Stimulated activated CD4-positive, alpha-beta T cell treated with anti-CD3 and anti-CD28 coated beads, TNF-alpha, amount 100 ng/mL, for 24 hours (primary cell): ENCODE data around the gene STXBP1.
A peak's percentile ranks its signal among the peaks of the same experiment; 100 is the strongest.

Experiments used
- DNase-seq, 3 experiments: peaks; one replicate each; pipeline ENCODE4 v3.0.0-alpha.2; 2020; ENCODE audit warnings: low read depth in 3 of 3

Gene STXBP1

DNA sequence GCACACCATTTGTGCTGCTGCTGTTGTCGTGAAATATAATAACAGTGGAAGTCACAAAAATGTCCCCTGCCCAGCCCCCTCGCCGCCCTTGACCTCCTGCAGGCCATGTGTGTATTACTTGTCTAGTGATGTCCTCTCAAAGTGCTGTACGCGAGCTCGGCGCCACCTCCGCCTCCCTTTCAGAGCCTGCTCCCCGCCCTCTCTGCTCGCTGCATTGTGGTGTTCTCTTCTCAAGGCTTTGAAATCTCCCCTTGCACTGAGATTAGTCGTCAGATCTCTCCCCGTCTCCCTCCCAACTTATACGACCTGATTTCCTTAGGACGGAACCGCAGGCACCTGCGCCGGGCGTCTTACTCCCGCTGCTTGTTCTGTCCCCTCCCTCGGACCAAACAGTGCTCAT, 80.0 kb downstream of the STXBP1 start:
- no peak for DNase-seq

GRCh38 chr9:127693143-127693542, 81.1 kb downstream of the STXBP1 start:
- DNase-seq = no peak

GRCh38 chr9:127693697-127694096, 81.6 kb downstream of the STXBP1 start:
- DNase-seq = no peak

DNA sequence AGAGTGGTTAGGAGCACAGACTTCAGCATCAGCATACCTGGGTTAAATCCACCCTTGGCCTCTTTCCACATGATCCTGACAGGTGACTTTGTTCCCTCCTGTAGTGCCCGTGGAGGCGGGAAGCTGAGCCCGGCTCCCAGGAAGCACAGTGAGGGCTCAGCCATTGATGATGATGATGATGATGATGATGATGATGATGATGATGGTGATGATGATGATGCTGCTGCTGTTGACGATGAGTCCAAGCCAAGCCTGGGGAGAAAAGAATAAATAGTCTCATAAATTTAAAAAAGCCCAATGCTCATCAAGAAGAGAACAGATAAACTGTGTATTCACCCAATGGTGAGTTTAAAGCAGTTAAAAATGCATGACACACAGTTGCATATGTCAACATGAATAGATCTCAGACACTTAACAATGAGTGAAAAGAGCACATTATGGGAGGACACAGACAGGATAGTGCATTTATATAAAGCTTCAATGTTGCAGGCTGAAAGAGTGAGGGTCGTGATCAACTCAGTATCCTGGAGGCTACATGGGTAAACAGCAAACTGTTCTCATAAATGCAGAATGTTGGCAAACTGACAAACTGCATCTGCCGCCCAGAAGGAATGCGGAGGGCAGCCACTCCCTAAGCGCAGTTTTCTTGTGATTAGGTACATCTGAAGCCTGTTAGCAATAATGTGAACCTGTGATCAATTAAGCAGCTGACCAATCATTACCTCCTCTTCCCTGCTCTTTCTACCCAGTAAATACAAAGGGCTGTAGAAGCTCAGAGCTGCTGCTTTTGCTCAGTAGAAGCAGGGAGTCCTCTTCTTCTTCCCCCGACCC, 83.0 kb downstream of the STXBP1 start:
- no peak for DNase-seq

- no peak for DNase-seq
Observed at GRCh38 chr9:127697575-127697974, 85.5 kb downstream of the STXBP1 start.

DNA sequence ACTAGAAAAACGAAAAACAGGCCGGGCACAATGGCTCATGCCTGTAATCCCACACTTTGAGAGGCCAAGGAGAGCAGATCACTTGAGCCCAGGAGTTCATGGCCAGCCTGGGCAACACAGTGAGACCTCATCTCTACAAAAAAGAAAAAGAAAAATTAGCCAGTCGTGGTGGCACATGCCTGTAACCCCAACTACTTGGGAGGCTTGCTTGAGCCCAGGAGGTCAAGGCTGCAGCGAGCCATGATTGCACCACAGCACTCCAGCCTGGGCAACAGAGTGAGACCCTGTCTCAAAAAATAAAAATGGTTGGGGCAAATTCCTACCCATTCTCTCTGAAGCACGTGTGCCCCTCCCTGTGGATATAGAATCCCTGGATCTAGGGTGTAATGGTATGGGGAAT, 86.3 kb downstream of the STXBP1 start:
- no peak for DNase-seq

DNA sequence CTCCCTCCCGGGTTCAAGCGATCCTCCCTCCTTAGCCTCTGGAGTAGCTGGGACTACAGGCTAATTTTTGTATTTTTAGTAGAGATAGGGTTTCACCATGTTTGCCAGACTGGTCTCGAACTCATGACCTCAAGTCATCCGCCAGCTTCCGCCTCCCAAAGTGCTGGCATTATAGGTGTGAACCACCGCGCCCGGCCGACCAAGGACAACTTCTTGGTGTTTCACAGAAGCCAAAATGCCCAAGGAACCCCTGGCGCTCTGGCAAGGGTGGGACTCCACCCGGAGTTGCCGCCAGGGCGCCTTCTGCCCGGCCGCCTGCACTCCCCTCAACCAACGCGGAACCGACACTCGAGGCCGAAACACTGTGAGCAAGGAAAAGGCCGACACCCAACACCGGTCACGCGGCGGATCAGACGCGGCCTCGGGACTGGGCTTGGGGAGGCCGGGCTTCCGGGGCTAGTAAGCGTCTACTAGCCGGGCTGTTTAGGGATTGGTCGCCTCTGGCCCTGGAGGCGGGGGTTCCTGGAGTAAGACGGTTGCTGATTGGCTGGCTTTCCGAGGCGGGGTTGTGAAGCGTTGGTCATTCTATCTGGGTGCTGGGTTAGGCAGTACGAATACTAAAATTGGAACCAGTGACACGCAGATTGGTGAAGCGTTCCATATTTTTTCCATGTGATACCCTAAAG, 87.1 kb downstream of the STXBP1 start:
- peak; percentile 70 to 86 (median 79) for DNase-seq

GRCh38 chr9:127700140-127700539, 88.1 kb downstream of the STXBP1 start:
- no peak for DNase-seq

DNA sequence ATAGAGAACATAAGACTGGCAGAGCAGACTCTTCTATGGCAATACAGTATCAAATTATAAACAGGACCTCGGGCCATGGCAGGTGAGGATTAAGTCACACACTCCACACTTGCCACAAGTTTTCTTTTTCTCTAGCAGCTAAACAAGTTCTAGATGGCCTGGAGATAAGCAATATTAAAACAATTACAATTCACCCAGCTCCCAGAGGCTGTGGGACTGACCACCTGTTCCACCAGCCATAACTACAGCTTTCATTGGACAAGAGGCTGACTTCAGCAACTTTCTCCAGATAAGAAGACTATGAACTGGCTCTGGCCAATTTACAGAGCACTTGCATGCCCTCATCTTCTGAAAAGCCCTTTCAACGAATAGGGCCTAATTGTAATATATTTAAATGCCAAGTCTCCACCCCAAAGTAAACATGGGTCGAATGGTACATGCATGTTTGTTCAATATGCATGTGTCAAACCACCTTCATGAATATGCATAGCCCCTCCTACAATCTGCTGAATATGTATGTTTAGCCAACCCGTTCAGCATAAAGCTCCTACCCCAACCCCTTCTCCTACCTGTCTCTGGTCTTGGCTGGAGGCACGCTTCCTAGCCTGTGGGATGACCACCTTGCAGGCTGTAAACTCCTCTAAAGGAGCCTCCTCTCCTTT, 88.6 kb downstream of the STXBP1 start:
- no peak for DNase-seq

GRCh38 chr9:127703289-127703946, 91.3 kb downstream of the STXBP1 start:
- DNase-seq = no peak

DNA sequence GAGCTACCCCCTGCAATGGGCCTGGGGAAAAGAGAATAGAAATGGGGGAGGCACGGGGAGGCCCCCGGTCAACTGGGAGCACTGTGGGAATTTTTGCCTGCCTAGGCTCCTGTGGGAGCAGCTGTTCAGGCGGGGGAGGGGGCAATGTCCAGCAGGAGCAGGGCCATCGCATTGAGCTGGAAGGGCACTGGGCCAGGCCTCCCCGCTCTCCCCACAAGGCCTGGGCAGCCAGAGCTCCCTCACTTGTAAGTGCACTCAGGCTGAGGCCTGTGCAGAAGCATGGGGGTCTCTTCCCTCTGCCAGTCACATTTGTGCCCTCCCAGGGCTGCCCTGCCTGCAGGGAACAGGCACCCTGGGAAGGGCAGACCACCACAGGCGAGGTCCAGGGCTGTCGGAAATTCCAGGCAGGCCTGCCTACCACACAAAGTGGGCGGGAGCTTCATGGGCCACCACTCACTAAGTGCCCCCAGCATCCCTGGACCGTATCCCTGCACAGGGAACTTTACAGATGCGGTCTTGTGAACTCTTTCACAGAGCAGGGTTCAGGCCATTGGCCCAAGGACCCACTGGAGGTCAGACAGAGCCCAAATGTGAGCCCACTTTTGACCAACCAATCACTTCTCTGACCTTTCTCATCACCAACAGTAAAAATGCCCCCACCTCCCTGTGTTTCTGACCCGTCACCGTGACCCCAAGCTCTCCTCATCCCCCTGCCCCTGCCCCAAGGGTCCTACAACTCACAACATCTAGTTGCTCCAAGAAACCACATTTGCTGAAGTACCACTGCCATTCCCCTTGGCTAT, 93.7 kb downstream of the STXBP1 start:
- no peak for DNase-seq

DNA sequence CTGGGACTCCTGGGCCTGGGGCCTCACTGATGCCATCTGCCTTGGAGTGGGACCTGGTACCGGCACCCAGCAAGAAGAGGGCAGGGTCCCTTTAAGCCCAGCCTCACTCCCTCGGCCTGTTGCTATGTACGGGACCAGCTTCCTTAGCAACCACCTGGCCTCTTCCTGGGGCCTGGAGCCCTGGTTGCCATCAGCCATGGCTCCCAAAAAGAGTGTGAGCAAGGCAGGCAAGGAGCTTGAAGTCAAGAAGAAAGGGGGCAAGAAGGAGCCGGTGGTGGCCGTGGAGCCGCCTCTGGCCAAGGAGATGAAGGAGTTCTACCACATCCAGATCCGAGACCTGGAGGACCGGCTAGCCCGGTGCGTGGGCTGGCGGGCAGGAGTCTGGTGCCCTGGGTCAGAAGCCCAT, 94.8 kb downstream of the STXBP1 start, which contains the start of gene CFAP157:
CFAP157 (plus strand) TSS at position 153 of the 406 bp plus-strand sequence; CDS start at position 197, 44 bp downstream.
- DNase-seq = no peak

GRCh38 chr9:127707766-127708165, 95.7 kb downstream of the STXBP1 start:
- DNase-seq = peak in 1 of 3 experiments; percentile 21

- no peak for DNase-seq
Observed at GRCh38 chr9:127708952-127709587, 97.0 kb downstream of the STXBP1 start.

DNA sequence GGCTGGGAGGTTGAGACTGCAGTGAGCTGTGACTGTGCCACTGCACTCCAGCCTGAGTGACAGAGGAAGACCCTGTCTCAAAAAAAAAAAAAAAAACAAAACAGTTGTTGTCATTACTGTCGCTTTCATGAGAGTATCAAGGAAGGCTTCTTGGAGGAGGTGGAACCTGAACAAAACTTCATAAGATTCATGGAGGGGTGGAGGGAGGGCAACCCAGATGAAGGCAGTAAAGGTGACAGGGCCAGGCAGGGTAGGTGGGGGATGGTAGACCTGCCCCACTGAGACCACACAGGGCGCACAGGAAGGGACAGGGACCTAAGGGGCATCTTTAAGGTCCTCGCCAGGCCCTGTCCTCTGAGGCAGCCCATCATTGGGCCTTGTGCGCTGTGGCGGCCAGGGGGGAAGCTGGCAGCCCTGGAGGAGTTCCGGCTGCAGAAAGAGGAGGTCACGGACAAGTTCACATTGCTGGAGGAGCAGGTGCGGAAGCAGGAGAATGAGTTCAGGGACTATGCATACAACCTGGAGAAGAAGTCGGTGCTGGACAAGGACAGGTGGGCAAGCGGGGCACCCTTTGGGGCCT, 98.2 kb downstream of the STXBP1 start:
- DNase-seq = no peak

DNA sequence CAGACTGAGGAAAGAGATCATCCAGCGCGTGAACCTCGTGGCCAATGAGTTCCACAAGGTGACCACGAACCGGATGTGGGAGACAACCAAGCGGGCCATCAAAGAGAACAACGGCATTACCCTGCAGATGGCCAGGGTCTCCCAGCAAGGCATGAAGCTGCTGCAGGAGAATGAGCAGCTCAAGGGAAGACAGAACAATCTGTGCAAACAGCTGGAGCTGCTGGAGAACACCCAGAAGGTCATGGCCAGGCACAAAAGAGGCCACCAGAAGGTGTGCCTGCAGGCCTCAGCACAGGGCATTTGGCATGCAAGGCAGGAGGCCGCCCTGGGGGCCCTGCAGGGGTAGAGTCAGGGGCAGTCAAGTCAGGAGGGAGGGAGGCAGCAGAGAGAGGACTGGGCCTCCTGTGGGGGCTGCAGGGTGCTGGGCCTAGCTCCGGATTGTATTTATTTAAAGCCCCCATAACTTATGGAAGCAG, 99.2 kb downstream of the STXBP1 start:
- no peak for DNase-seq

DNA sequence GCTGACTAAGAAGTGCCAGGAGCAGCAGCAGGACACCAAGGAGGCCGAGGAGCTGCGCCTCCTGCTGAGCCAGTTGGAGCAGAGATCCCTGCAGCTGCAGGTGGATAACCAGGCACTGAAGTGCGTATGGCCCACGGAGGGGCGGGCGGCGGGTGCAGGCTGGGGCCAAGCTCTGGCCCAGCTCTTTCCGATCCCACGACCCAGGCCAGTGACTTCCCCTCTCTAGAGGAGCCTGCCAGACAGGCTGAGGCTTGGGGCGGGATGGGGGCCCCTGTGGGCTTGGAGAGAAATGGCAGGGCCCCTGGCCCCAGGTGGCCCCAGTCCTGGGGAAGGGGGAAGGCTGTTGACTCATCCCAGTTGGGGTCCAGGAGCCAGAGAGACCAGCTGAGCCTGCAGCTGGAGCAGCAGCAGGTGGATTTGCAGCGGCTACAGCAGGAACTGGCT, 99.8 kb downstream of the STXBP1 start:
- no peak for DNase-seq

DNA sequence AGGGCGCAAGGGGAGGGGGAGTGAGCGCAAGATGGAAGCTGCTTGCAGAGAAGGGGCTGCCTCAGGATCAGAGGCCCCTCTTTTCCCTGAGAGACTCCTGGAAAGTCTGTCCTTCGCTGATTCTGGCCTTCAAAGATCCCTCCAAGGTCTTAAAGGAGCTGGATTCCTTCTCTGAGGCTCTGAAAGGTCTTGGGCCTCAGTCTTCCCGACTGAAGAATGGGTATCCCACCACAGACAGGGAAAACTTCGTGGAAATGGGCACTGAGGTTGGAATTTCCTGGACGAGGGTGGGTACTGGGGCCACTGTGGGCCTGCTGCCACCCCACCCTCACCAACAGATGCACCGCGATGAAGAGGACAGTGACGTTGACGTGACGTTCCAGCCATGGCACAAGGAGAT, 100.3 kb downstream of the STXBP1 start:
- DNase-seq = no peak

DNA sequence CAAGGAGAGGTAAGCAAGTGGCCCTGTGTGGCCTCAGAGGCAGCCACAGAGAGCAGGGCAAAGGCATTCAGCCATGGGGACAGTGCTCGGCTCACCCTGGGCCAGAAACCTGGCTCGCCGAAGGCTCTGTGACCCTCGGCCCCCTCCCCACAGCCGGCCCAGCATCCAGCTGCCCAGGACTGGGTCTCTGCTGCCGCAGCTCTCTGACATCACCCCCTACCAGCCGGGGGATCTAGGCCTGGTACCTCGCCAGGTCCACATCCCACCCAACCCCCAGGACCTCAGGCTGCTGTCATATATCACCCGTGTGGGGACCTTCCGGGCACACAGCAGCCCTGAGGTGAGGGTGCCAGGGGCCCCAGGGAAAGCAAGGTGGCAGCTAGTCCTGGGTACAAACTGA, 100.8 kb downstream of the STXBP1 start:
- no peak for DNase-seq
